H9 (cell line): Measurements from ENCODE around the gene UNC93A. TPM values are rescaled to one million over a fixed set of nuclear protein-coding genes. Genes with fewer than 3 reads are reported as not detected.

ENCODE experiments used
- DNase-seq: peaks from one replicate; pipeline ENCODE4 v3.0.0-alpha.2; 2017
- H2AFZ ChIP-seq: one replicate; pipeline ENCODE4 v1.6.1; 2013; ENCODE audit warnings: mild to moderate bottlenecking, low read length, control low read depth, moderate library complexity
- H2AK5ac ChIP-seq: 2 replicates; pipeline ENCODE4 v1.6.1; 2013; ENCODE audit warnings: low read length, control low read depth, mixed read lengths; ENCODE audit not compliant: insufficient read length
- H2BK120ac ChIP-seq: one replicate; pipeline ENCODE4 v1.6.1; 2013; ENCODE audit warnings: low read depth, mild to moderate bottlenecking, low read length, control low read depth, inconsistent platforms; ENCODE audit not compliant: poor library complexity, severe bottlenecking
- H2BK12ac ChIP-seq: 2 replicates; pipeline ENCODE4 v1.6.1; 2013; ENCODE audit warnings: low read length, control low read depth, mixed read lengths, low read depth; ENCODE audit not compliant: insufficient read length
- H2BK15ac ChIP-seq: 2 replicates; pipeline ENCODE4 v1.6.1; 2013; ENCODE audit warnings: low read depth, low read length, control low read depth
- H2BK20ac ChIP-seq: one replicate; pipeline ENCODE4 v1.6.1; 2013; ENCODE audit warnings: low read depth, mild to moderate bottlenecking, low read length, control low read depth, inconsistent platforms; ENCODE audit not compliant: poor library complexity, severe bottlenecking
- H2BK5ac ChIP-seq: 2 replicates; pipeline ENCODE4 v1.6.1; 2013; ENCODE audit warnings: low read length, control low read depth, mixed read lengths; ENCODE audit not compliant: insufficient read length
- H3K14ac ChIP-seq: 2 replicates; pipeline ENCODE4 v1.6.1; 2013; ENCODE audit warnings: low read length, control low read depth; ENCODE audit not compliant: insufficient read depth
- H3K18ac ChIP-seq: 2 replicates; pipeline ENCODE4 v1.6.1; 2013; ENCODE audit warnings: low read depth, mild to moderate bottlenecking, mixed read lengths, low read length, control low read depth; ENCODE audit not compliant: insufficient read length
- H3K23ac ChIP-seq: 2 replicates; pipeline ENCODE4 v1.6.1; 2013; ENCODE audit warnings: low read length, control low read depth, mixed read lengths, low read depth; ENCODE audit not compliant: insufficient read length
- H3K23me2 ChIP-seq: 2 replicates; pipeline ENCODE4 v1.6.1; 2013; ENCODE audit warnings: low read depth, mild to moderate bottlenecking, mixed read lengths, low read length, control low read depth; ENCODE audit not compliant: insufficient read length, poor library complexity, severe bottlenecking
- H3K27ac ChIP-seq: 2 replicates; pipeline ENCODE4 v1.5.1; 2013; ENCODE audit warnings: low read length, control low read depth, mixed read lengths, low read depth; ENCODE audit not compliant: insufficient read length
- H3K27me3 ChIP-seq: 2 replicates; pipeline ENCODE4 v1.6.1; 2013; ENCODE audit warnings: low read length, control low read depth, inconsistent platforms; ENCODE audit not compliant: insufficient read depth
- H3K4ac ChIP-seq: 2 replicates; pipeline ENCODE4 v1.6.1; 2013; ENCODE audit warnings: low read depth, mild to moderate bottlenecking, control low read depth, inconsistent platforms, low read length, moderate library complexity
- H3K4me1 ChIP-seq: 2 replicates; pipeline ENCODE4 v1.6.1; 2013; ENCODE audit warnings: low read length, control low read depth, inconsistent platforms; ENCODE audit not compliant: insufficient read depth
- H3K4me2 ChIP-seq: 2 replicates; pipeline ENCODE4 v1.6.1; 2013; ENCODE audit warnings: low read length, control low read depth, mixed read lengths; ENCODE audit not compliant: insufficient read length, insufficient read depth
- H3K56ac ChIP-seq: 2 replicates; pipeline ENCODE4 v1.6.1; 2013; ENCODE audit warnings: low read depth, mild to moderate bottlenecking, mixed read lengths, low read length, control low read depth; ENCODE audit not compliant: insufficient read length
- H3K79me1 ChIP-seq: 2 replicates; pipeline ENCODE4 v1.6.1; 2013; ENCODE audit warnings: low read depth, mild to moderate bottlenecking, moderate library complexity, low read length, control low read depth, inconsistent platforms; ENCODE audit not compliant: insufficient read depth, poor library complexity, severe bottlenecking
- H3K79me2 ChIP-seq: 2 replicates; pipeline ENCODE4 v1.6.1; 2013; ENCODE audit warnings: low read length, control low read depth, inconsistent platforms; ENCODE audit not compliant: insufficient read depth
- H3K9ac ChIP-seq: 2 replicates; pipeline ENCODE4 v1.6.1; 2013; ENCODE audit warnings: low read length, control low read depth, mixed read lengths; ENCODE audit not compliant: insufficient read length; ENCODE audit errors: extremely low read depth
- H3K9me3 ChIP-seq: one replicate; pipeline ENCODE4 v1.6.1; 2013; ENCODE audit warnings: low read depth, low read length, inconsistent platforms; ENCODE audit not compliant: control insufficient read depth
- H3T11ph ChIP-seq: one replicate; pipeline ENCODE4 v1.6.1; 2013; ENCODE audit warnings: mild to moderate bottlenecking, low read length, control low read depth, inconsistent platforms
- H4K20me1 ChIP-seq: one replicate; pipeline ENCODE4 v1.6.1; 2013; ENCODE audit not compliant: control insufficient read depth, insufficient read length, insufficient read depth
- H4K5ac ChIP-seq: 2 replicates; pipeline ENCODE4 v1.6.1; 2013; ENCODE audit warnings: low read depth, mild to moderate bottlenecking, mixed read lengths, low read length, control low read depth; ENCODE audit not compliant: insufficient read length
- H4K8ac ChIP-seq: replicated peaks from 2 replicates; pipeline ENCODE4 v1.6.1; 2013; ENCODE audit warnings: low read length, control low read depth, mixed read lengths, low read depth; ENCODE audit not compliant: insufficient read length
- H4K91ac ChIP-seq: 2 replicates; pipeline ENCODE4 v1.6.1; 2013; ENCODE audit warnings: low read depth, mild to moderate bottlenecking, moderate library complexity, mixed read lengths, low read length, control low read depth; ENCODE audit not compliant: insufficient read length
- H3K27ac Mint-ChIP-seq, 3 experiments: 2 replicates in 2 of 3; 3 replicates in 1 of 3; pipeline ENCODE4 v1.8.0; 2020 to 2021; ENCODE audit warnings: mixed read lengths in 3 of 3, mild to moderate bottlenecking in 1 of 3, moderate library complexity in 1 of 3
- H3K27me3 Mint-ChIP-seq: 2 replicates; pipeline ENCODE4 v1.8.0; 2021; ENCODE audit warnings: low read depth, mild to moderate bottlenecking, moderate library complexity, mixed read lengths
- H3K36me3 Mint-ChIP-seq, 3 experiments: 2 replicates in 2 of 3; 3 replicates in 1 of 3; pipeline ENCODE4 v1.8.0; 2020 to 2021; ENCODE audit warnings: low read depth in 3 of 3, mixed read lengths in 3 of 3; ENCODE audit not compliant: insufficient read depth in 1 of 3
- H3K4me1 Mint-ChIP-seq, 2 experiments: 2 replicates each; pipeline ENCODE4 v1.8.0; 2020; ENCODE audit warnings: mixed read lengths in 2 of 2
- H3K4me3 Mint-ChIP-seq, 2 experiments: 2 replicates in 1 of 2; 3 replicates in 1 of 2; pipeline ENCODE4 v1.8.0; 2020 to 2021; ENCODE audit warnings: mild to moderate bottlenecking in 2 of 2, mixed read lengths in 2 of 2, moderate library complexity in 1 of 2
- H3K9me3 Mint-ChIP-seq, 2 experiments: 2 replicates in 1 of 2; 3 replicates in 1 of 2; pipeline ENCODE4 v1.8.0; 2020; ENCODE audit warnings: mild to moderate bottlenecking in 2 of 2, mixed read lengths in 2 of 2, moderate library complexity in 1 of 2
- WGBS: extraction: QIAGEN DNeasy Blood & Tissue Kit; methylation state at CpG from one replicate; pipeline ENCODE4 v1.1.7; 2013; ENCODE audit warnings: missing lambda C conversion rate, low lambda C conversion rate, mixed read lengths; ENCODE audit not compliant: insufficient read length; ENCODE audit errors: extremely low coverage; 5-methylcytosine and 5-hydroxymethylcytosine counted together
- total RNA-seq: library from RNA; stranded (reverse); gene quantifications from 2 replicates; pipeline ENCODE4 v1.2.1, GENCODE V29; 2021
- TF ChIP-seq, protein P1 (sequence below): fragments of 200-600 bp; sonication (generic); conservative IDR thresholded peaks from 3 replicates; pipeline ENCODE4 v1.8.0; 2021; ENCODE audit warnings: antibody characterized with exemption, mild to moderate bottlenecking

The UNC93A gene
- total RNA-seq, 1 experiment from 2014 or later = 0.70 TPM

GRCh38 chr6:167329014-167329413 is 37.9 kb downstream of the UNC93A start:
- Histone ChIP-seq H4K8ac (no peak overlapping the region), H3K9ac (no peak overlapping the region), H3K56ac (no peak overlapping the region), H4K20me1 (no peaks in the 10 kb centered on the region), H2BK15ac (no peak overlapping the region), H3K79me1 (no peaks in the 10 kb centered on the region), H3T11ph (no peak overlapping the region), H2BK20ac (no peak overlapping the region), H3K14ac (no peak overlapping the region), H2BK120ac (no peak overlapping the region), H2AK5ac (no peak overlapping the region), H2AFZ (no peak overlapping the region), H3K23ac (no peak overlapping the region), H3K79me2 (no peaks in the 10 kb centered on the region), H3K23me2 (no peaks in the 10 kb centered on the region), H4K91ac (no peak overlapping the region), H3K4me2 (no peak overlapping the region), H2BK12ac (no peak overlapping the region), H3K4me1 (no peaks in the 10 kb centered on the region), H3K4ac (no peak overlapping the region), H3K27ac (no peak overlapping the region), H2BK5ac (no peak overlapping the region), H4K5ac (no peak overlapping the region), H3K9me3 (peaks cover 17% of the 10 kb centered on the region), H3K18ac (no peak overlapping the region), H3K27me3 (no peaks in the 10 kb centered on the region)
- DNase-seq = no peak
- no CpG with 5 or more reads among the region's 8 CpGs for WGBS
- Mint-ChIP-seq H3K4me1 (no peaks in the 10 kb centered on the region; a peak in 2 of 4 replicates), H3K9me3 (peaks cover 0 to 3% of the 10 kb centered on the region in 2 experiments; a peak in 3 of 5 replicates), H3K27me3 (peaks cover 8% of the 10 kb centered on the region), H3K4me3 (no peak overlapping the region), H3K36me3 (peaks cover 0 to 4% (median 0%) of the 10 kb centered on the region in 3 experiments; a peak in 2 of 7 replicates), H3K27ac (no peak overlapping the region)
- TF ChIP-seq, protein P1, sequence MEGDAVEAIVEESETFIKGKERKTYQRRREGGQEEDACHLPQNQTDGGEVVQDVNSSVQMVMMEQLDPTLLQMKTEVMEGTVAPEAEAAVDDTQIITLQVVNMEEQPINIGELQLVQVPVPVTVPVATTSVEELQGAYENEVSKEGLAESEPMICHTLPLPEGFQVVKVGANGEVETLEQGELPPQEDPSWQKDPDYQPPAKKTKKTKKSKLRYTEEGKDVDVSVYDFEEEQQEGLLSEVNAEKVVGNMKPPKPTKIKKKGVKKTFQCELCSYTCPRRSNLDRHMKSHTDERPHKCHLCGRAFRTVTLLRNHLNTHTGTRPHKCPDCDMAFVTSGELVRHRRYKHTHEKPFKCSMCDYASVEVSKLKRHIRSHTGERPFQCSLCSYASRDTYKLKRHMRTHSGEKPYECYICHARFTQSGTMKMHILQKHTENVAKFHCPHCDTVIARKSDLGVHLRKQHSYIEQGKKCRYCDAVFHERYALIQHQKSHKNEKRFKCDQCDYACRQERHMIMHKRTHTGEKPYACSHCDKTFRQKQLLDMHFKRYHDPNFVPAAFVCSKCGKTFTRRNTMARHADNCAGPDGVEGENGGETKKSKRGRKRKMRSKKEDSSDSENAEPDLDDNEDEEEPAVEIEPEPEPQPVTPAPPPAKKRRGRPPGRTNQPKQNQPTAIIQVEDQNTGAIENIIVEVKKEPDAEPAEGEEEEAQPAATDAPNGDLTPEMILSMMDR = peak; percentile 52
